Mesodermal cell (in vitro differentiated cells): Measurements from ENCODE around the gene CRYGN. TPM values are rescaled to one million over a fixed set of nuclear protein-coding genes. Genes with fewer than 3 reads are reported as not detected.

Experiments used
- H3K27ac ChIP-seq: 2 replicates; pipeline ENCODE4 v1.7.0; 2013; ENCODE audit warnings: mild to moderate bottlenecking, low read depth, low read length, moderate library complexity; ENCODE audit not compliant: severe bottlenecking
- H3K36me3 ChIP-seq: 2 replicates; pipeline ENCODE4 v1.7.1; 2013; ENCODE audit warnings: mild to moderate bottlenecking, low read length, moderate library complexity; ENCODE audit not compliant: control insufficient read depth, insufficient read depth
- H3K4me1 ChIP-seq: one replicate; pipeline ENCODE4 v1.7.1; 2013; ENCODE audit warnings: mild to moderate bottlenecking, low read length; ENCODE audit not compliant: insufficient read depth, control insufficient read depth, poor library complexity, severe bottlenecking
- H3K4me3 ChIP-seq: 2 replicates; pipeline ENCODE4 v1.7.0; 2013; ENCODE audit warnings: low read length, control low read depth, mild to moderate bottlenecking; ENCODE audit not compliant: insufficient read depth, poor library complexity, severe bottlenecking; ENCODE audit errors: extremely low read depth
- H3K9me3 ChIP-seq: 2 replicates; pipeline ENCODE4 v1.7.1; 2013; ENCODE audit warnings: mild to moderate bottlenecking, low read length, moderate library complexity; ENCODE audit not compliant: control insufficient read depth
- WGBS, 2 experiments: methylation state at CpG; one replicate each; pipeline ENCODE4 v1.1.5; 2013; ENCODE audit warnings: missing lambda C conversion rate in 2 of 2; ENCODE audit not compliant: insufficient coverage in 2 of 2; 5-methylcytosine and 5-hydroxymethylcytosine counted together
- polyA plus RNA-seq, 2 experiments: library from polyadenylated mRNA; stranded (reverse); fragments of 50-300 nt; gene quantifications; one replicate each; pipeline ENCODE4 v1.2.3, GENCODE V29; 2013

The CRYGN gene
- 0.77 TPM for polyA plus RNA-seq (2013, experiment 1 of 2)
- 0.40 TPM for polyA plus RNA-seq (2013, experiment 2 of 2)

GRCh38 chr7:151439855-151440798 is at the start of gene CRYGN:
Gene CRYGN (minus strand): TSS chr7:151440141. CDS start chr7:151439917, 224 bp downstream.
- 7 to 10% methylated on average over 31 to 44 of the region's 51 CpGs for WGBS, 2 experiments
- Histone ChIP-seq H3K9me3 (peaks cover 4% of the 10 kb centered on the region), H3K4me1 (peaks cover 33% of the 10 kb centered on the region), H3K27ac (no peak within 1 kb of the TSS), H3K36me3 (no peaks in the 10 kb centered on the region), H3K4me3 (peak within 1 kb of the TSS; percentile 40)

- no peaks in the 10 kb centered on the region for H3K9me3 ChIP-seq
- 92 to 100% methylated on average over 1 to 2 of the region's 2 CpGs for WGBS, 2 experiments
- H3K4me1 ChIP-seq, result peaks cover 12% of the 10 kb centered on the region
- no peak overlapping the region for H3K4me3 ChIP-seq
- H3K27ac ChIP-seq, result no peak overlapping the region
- H3K36me3 ChIP-seq, result peaks cover 63% of the 10 kb centered on the region
These were observed 49.6 kb upstream of the CRYGN start for GRCh38 chr7:151489498-151489897.

GRCh38 chr7:151488096-151488495 is 48.2 kb upstream of the CRYGN start:
- peaks cover 76% of the 10 kb centered on the region for H3K36me3 ChIP-seq
- H3K4me1 ChIP-seq, result peaks cover 8% of the 10 kb centered on the region
- H3K4me3 ChIP-seq, result no peak overlapping the region
- H3K27ac ChIP-seq, result no peak overlapping the region
- H3K9me3 ChIP-seq, result no peaks in the 10 kb centered on the region

GRCh38 chr7:151487228-151487627 is 47.3 kb upstream of the CRYGN start:
- Histone ChIP-seq H3K4me1 (peaks cover 8% of the 10 kb centered on the region), H3K4me3 (no peak overlapping the region), H3K27ac (no peak overlapping the region), H3K36me3 (peaks cover 84% of the 10 kb centered on the region), H3K9me3 (no peaks in the 10 kb centered on the region)
- WGBS, 2 experiments, result 100% methylated on average over 1 of the region's 2 CpGs

GRCh38 chr7:151486074-151486473 is 46.1 kb upstream of the CRYGN start:
- Histone ChIP-seq H3K4me3 (no peak overlapping the region), H3K27ac (no peak overlapping the region), H3K36me3 (peaks cover 88% of the 10 kb centered on the region), H3K9me3 (no peaks in the 10 kb centered on the region), H3K4me1 (peaks cover 8% of the 10 kb centered on the region)
- WGBS, 2 experiments, result 100% methylated on average over 1 of the region's 3 CpGs

- no peak overlapping the region for H3K27ac ChIP-seq
These were observed 45.2 kb upstream of the CRYGN start for GRCh38 chr7:151484971-151485707.

GRCh38 chr7:151483711-151483983 is 43.7 kb upstream of the CRYGN start:
- Histone ChIP-seq H3K4me3 (no peak overlapping the region), H3K36me3 (peaks cover 89% of the 10 kb centered on the region), H3K4me1 (peaks cover 3% of the 10 kb centered on the region), H3K9me3 (no peaks in the 10 kb centered on the region), H3K27ac (no peak overlapping the region)
- WGBS, 2 experiments, result no CpG with 5 or more reads among the region's 1 CpG

More at GRCh38 chr7:151484971-151485707, 45.2 kb upstream of the CRYGN start:
- Histone ChIP-seq H3K4me3 (no peak overlapping the region), H3K36me3 (peaks cover 90% of the 10 kb centered on the region), H3K9me3 (no peaks in the 10 kb centered on the region), H3K4me1 (peaks cover 3% of the 10 kb centered on the region)
- 100% methylated on average over 1 of the region's 7 CpGs for WGBS, 2 experiments

- Histone ChIP-seq H3K36me3 (peaks cover 85% of the 10 kb centered on the region), H3K27ac (no peak overlapping the region), H3K4me1 (peaks cover 3% of the 10 kb centered on the region), H3K9me3 (no peaks in the 10 kb centered on the region), H3K4me3 (no peak overlapping the region)
- 93 to 98% methylated on average over 4 to 7 of the region's 8 CpGs for WGBS, 2 experiments
These were observed 43.2 kb upstream of the CRYGN start for GRCh38 chr7:151482883-151483710.

- no peaks in the 10 kb centered on the region for H3K9me3 ChIP-seq
- WGBS, 2 experiments, result 95 to 97% methylated on average over 3 of the region's 4 CpGs
- H3K27ac ChIP-seq, result no peak overlapping the region
- peaks cover 86% of the 10 kb centered on the region for H3K36me3 ChIP-seq
- peaks cover 3% of the 10 kb centered on the region for H3K4me1 ChIP-seq
- H3K4me3 ChIP-seq, result no peak overlapping the region
These were observed 41.9 kb upstream of the CRYGN start for GRCh38 chr7:151481650-151482505.

GRCh38 chr7:151477867-151478266 is 37.9 kb upstream of the CRYGN start:
- Histone ChIP-seq H3K36me3 (peaks cover 83% of the 10 kb centered on the region), H3K9me3 (no peaks in the 10 kb centered on the region), H3K27ac (no peak overlapping the region), H3K4me1 (no peaks in the 10 kb centered on the region), H3K4me3 (no peak overlapping the region)
- WGBS, 2 experiments, result 95 to 100% methylated on average over 5 to 6 of the region's 7 CpGs
